GM21528 (cell line): ENCODE measurements around the gene CMTM5.

Source experiments
- ATAC-seq: cut with Tn5 transposase; IDR thresholded peaks from one replicate; pipeline ENCODE4 v1.9.1; 2021; ENCODE audit warnings: mild to moderate bottlenecking, moderate library complexity; ENCODE audit not compliant: unreplicated experiment, low FRiP score

CMTM5 gene

DNA sequence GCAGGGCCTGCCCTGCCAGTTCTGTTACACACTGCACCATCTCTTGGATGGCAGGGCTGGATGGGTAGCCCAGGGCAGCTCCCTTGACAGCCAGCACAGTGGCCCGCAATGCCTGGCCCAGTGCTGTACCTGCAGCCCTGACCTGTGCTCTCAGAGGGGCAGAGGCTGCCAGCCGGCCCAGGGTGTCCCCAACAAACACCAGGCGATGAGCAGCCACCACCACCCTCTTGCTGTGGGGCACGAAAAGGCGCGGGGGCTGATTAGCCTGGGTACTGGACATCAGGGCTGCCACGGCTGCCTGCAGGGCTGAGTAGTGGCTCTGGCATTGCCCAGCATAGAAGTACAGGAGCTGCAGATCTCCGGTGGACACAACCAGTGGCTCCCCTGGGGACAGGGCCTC lies 19.6 kb upstream of the CMTM5 start:
- ATAC-seq = no peak

DNA sequence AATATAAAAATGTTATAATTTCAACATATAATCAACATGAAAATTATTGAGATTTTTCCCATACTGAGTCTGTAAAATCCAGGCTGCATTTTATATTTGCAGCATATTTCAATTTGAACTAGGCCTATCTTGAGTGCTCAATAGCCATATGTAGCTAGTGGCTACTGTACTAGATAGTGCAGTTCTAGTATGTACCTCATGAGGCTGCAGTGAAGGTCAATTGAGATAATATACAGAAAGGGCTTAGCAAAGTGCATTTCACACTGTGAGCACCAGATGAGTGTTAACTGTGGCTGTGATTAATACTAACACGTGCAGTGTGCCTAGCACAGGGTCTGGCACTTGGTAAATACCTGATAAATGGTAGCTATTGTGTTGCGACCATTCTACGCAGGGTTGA lies 18.8 kb upstream of the CMTM5 start:
- no peak for ATAC-seq

DNA sequence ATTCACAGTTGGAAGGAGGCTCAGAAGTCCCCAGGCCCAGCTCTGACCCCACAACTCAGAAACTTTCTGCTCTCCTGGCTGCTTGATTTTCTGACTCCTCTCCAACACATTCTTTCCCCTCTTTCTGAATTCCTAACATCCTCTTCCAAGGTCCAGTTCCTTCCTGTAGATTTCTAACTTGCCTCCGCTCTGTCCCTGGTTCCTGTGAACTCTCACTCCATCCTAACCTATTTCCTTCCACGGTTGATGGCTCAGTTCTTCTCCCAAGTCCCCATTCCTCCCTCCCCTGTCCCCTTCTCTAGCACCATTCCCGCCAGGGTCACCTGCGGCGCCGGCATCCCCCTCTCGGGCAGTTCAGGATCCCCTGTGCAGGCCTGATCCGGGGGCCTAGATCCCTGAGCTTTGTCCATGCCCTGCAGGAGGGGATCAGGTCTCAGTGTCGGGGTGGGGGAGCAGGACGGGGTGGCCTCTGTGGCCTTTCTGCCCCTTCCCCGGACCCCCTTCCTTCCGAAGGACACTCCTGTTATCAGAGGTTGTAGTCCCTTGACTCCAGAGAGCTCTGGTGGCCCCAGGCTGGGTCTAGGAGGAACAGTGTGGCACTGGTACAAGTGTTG lies 18.2 kb upstream of the CMTM5 start:
- ATAC-seq = no peak

DNA sequence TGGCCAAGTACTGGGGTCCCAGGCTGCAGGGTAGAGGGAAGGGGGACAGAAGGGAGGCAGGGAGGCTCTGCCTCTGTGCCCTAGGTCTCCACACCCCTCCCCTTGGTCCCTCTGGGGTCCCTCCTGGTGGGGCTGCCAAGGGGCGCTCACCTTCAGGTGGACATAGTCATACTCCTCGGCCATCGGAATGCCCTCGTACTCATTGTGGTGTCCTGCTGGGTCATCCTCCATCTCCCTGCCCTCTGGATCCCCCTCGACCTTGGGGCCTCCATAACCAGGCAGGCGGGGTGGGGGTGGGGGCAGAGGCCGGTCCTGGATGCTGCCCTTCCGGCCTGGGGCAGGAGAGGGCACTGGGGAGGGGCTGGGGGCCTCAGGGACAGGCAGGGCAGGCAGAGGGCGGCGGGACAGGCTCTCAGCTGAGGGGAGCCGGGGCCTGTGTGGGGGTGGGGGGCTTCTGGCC lies 17.6 kb upstream of the CMTM5 start:
- no peak for ATAC-seq

DNA sequence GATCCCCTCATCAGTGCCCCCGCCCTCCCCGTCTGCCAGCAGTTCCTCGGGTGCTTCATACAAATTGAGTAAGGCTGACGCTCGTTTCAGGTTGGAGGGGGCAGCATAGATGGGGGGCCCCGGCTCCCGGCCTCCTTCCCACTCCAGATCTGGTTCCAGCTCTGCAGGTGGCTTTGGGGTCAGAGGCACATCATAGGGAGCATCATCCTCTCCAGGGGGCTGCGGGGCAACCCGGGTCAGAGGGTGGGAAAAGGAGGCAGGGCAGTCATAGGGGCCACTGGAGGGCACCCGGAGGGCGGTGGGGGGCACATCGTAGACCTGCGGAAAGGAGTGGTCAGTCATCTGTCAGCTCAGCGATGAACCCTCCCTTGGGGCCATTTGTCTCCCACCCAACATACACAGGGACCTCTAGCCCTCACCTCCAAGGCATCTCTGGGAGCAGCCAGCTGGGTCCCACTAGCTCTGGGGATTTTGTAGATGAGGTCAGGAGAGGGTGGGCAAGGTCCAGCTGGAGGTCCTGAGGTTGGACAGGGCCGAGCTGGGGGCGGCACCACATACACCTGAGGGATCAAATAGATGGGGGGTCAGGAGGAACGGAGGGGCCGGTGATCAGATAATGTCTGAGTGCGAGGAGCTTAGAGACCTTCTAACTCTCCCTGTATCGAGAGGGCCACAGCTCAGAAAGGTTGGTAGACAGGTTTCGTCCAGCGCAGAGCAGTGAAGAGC lies 17.0 kb upstream of the CMTM5 start:
- ATAC-seq = no peak

DNA sequence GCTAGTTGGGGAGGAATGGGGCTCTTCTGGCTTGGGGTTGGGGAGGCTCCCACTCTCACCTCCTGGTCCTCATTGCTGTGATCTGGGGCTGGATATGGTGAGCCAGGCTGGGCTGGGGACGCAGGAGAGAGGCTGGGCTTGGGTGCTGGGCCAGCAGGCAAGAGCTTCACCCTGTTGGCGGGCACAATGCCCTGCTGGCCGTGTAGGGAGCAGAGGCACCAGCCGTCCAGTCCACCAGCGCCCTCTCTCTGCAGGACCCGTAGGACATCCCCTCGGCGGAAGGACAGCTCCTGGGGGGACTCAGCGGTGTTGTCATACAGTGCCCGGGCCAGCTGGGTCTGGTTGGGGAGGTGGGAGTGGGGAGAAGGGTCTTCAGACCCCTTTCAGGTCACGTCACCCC lies 16.4 kb upstream of the CMTM5 start:
- ATAC-seq = no peak

DNA sequence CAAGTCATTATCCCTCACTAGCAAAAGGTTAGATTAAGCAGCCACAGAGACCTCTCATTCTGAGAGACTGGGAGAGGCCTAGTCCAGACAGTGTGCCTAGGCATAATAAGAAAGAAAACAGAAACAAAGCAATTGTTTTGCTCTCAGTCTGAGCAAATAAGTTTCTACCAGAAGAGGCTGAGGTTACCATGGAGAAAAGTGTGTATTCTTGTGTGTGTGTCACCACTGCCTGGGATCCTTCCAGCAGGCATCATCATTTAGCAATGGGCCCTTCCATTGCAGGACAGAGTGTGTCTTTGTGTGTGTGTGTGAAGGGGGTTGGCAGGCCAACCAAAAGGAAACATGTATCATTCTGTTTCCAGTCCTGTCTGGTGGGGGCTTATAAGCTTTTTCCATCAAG lies 15.5 kb upstream of the CMTM5 start:
- no peak for ATAC-seq

DNA sequence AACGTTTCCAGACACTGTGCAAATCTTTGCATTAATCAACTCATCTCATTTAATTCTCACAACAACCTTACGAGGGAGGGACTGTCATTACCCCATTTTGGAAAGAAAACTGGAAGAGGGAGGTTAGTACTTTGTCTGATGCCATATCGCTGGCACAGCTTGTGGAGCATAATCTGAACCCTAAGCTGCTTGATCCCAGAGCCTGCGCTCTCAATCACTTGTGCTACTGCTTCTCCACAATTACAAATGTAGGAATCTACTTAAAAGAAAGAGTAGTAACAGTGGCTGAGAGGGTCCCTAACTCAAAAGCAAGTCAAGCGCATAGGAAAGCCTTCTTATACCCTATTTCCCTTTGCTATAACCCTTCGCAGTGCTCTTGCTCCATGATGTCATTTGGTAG lies 15.1 kb upstream of the CMTM5 start:
- ATAC-seq = no peak

DNA sequence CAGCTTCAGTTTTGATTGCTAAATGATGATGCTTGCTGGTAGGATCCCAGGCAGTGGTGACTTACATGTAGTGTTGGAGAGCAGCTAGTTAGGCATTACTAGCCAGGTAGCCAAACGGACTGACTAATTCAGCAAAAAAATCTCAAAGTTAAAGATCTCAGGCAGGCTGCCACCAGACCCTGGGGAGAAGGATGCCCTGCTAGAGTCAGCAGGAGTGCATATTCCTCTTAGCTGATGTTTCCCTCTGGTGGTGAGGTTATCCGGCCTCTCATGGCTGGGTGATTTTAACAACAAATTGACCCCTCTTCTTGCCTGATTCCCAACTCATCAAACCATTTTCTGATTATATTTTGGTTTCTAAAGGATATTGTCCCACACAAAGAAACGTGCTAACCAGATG lies 14.6 kb upstream of the CMTM5 start:
- no peak for ATAC-seq

DNA sequence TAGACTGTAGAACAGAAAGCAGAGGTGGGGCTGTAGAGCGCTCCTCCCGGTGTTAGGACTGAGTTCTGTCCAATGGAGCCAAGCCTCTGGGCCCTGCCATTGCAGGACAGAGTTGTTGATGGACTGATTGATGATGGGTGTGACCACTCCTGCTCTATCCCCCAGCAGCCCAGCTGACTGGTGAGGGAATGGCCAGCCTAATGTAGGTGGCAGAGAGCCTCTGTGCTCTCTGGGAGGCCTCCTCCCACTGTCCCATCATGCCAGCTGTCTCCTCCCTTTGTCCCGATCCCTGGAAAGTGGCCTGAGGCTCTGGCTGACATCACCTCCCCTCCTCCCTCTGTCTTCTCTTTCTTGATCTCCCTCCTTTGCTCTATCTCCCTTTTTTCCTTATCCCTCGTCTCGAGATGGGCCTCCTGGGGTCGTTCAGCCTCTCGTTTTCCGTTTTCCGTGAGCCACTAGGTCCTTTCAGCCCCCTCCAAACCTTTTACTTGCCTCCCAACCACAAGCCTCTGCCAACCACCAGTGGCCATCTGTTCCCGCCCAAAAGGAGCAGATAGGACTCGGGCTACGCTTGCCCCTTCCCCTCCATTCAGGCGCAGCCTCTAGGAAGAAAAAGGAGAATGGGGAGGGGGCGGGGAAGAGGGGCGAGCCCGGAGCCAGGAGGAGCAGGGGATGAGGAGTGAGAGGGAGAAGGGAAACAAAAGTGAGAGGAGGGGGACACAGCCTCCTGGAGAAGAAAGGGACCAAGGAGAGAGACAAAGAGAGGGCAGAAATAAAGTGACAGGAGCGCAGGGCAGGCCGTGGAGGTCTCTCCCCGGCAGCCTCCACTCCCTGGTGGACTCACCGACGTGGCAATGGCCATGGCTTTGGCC lies 12.4 kb upstream of the CMTM5 start:
- no peak for ATAC-seq

DNA sequence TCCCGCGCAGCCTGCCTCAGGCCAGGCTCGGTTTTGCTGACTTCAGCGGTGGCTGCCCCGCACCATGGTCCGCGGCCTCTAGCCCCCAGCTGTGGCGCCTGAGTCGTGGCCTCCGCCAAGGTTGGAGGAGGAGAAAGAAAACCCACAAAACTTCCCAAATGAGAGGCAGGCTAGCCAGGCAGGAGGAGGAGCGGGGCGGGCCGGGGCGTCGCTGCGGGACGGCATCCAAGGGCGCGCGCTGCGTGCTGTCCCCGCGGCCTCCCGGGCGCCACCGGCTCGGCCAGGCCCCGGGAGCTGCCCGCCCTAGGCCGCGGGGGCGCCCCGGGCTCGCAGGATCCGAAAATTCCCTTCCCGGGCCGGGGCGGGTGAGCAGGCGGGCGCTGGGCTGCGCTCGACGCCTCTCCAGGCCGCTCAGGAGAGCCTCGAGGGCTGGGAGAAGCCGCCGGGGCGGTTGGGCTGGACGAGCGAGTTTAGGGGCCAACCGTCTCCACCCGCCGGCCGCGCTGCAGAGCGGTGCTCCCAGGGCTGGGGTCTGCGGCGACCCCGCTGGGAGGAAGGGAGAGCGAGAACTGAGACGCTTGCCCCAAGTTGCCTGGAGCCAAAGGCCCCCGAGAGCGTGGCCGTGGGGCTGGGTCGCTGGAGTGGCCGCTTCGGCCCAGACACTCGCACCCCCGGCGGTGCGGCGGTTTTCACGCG lies 11.7 kb upstream of the CMTM5 start, which contains the start of gene EFS:
Gene EFS (minus strand): TSS at position 137 of the 696 bp plus-strand sequence. CDS start 147 bp downstream, outside the sequence.
- no peak for ATAC-seq

DNA sequence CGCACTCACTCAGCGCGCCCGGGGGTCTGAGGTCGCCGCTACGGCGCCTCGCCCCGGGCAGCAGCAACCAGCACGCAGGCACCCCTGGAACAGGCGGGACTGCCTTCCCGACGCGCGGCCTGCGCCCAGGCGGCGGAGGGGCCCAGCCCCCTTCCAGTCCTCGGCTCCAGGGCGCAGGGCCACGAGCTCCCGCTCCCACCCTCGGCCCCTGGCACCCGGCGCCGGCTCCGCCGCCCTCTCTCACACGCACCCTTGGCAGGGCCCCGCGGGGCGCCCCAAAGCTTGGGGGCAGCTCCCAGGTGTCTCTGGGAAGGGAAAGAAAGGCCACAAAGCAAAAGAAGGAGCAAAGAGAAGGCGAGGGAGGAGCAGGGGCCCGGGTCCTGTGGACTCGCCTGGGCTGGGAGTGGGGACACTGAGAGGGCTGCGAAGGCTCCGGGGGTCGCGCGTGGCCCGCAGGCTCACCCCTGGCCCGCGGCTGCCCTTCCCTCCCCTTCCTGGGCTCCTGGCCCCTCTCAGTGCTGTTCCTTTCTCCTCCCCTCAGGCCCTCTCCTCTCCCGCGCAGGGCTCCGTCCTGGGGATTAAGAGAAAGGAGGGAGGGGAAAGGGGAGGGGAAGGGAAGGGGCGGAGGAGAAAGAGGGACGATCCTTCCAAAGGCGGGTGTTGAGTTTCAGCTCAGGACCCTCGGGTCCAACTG lies 11.0 kb upstream of the CMTM5 start:
- ATAC-seq = no peak

DNA sequence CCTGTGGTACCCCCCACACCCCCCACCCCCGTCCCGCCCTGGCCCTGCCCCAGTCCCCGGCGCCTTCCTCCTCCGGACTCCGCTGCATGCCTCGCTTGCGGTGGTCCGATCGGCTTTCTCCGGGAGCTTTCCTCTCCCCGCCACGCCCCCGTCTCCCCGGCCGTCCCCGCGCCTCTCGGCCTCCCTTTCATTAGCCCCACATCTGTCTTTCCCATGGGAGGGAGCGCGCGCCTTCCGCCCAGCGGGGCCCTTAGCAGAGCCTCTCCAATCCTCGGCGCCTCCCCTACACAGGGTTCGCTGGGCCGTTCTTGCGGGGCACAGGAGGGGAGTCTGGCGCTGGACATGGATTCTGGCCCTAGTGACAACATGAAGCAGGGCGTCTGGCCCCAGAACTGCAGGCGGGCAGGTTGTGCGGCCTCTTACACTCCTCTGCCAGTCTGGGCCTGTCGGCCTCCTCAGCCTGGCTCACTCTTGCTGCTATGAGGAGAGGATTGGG lies 10.4 kb upstream of the CMTM5 start:
- ATAC-seq = no peak

DNA sequence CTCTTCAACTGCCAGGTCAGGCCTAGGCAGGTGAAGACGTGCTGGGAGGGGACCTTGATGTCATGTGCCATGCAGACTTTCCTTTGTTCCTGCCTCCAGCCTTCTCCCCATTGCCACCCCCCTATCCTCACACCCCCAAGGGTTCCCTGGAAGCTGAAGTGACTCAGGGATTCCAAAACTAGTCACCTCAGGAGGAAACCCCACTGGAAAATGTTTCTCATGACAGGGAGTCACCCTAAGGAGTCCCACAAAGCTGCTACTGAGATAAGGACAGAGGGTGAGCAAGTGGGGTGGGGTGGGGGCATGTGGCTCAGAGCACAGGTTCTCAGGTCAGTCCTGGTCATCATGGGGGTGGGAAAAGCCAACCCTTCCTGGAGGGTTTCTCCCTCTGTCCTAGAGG lies 6.6 kb upstream of the CMTM5 start:
- ATAC-seq = no peak

DNA sequence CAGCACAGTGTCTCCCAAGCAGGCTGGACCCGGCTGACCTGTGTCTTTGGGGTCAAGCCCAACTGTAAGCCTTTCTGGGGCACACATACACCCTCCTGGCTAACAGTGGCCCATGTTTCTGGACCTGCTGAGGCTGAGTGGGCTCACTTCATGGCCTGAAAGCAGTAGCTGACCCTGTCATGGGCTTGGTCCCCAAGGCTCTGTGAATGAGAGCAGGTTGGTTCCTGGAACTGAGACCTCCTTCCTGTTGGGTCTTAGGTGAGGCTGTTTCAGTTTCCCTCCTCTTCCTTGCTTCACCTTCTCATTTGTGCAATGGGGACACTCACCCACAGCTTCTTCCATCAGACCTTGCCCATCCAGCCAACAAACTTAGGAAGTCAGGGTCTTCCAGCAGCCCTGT lies 5.0 kb upstream of the CMTM5 start:
- ATAC-seq = no peak

DNA sequence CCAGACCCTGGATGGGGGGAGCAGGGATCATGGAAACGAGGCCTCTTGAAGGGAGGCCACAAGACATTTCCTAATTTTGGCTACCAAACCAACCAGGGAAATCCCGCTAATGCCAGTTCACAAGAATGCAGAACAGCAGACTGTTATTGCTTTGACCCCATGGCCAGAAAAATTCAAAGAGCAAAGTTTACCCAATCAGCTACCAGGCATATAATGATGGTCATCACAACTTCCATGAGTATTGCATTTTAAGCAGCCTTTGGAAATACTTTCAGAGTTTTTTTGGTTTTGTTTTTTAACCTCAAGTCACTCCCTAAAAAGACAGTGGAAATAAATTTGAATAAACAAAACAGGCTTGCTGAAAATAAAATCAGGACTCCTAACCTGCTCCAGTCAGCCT lies 4.3 kb upstream of the CMTM5 start, which contains the start of gene IL25:
Gene IL25 (plus strand): TSS at position 301 of the 400 bp plus-strand sequence.
- ATAC-seq = no peak

DNA sequence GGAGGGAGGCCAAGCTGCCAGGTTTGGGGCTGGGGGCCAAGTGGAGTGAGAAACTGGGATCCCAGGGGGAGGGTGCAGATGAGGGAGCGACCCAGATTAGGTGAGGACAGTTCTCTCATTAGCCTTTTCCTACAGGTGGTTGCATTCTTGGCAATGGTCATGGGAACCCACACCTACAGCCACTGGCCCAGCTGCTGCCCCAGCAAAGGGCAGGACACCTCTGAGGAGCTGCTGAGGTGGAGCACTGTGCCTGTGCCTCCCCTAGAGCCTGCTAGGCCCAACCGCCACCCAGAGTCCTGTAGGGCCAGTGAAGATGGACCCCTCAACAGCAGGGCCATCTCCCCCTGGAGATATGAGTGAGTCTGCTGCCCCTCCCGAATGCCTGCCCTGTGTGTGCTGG lies 3.8 kb upstream of the CMTM5 start:
- ATAC-seq = no peak

DNA sequence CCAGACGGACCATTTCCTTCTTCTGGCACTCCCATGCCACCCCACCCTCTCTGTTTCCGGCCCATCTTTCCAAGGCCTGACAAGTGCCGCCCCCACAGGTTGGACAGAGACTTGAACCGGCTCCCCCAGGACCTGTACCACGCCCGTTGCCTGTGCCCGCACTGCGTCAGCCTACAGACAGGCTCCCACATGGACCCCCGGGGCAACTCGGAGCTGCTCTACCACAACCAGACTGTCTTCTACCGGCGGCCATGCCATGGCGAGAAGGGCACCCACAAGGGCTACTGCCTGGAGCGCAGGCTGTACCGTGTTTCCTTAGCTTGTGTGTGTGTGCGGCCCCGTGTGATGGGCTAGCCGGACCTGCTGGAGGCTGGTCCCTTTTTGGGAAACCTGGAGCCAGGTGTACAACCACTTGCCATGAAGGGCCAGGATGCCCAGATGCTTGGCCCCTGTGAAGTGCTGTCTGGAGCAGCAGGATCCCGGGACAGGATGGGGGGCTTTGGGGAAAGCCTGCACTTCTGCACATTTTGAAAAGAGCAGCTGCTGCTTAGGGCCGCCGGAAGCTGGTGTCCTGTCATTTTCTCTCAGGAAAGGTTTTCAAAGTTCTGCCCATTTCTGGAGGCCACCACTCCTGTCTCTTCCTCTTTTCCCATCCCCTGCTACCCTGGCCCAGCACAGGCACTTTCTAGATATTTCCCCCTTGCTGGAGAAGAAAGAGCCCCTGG lies 1.2 kb upstream of the CMTM5 start:
- no peak for ATAC-seq

DNA sequence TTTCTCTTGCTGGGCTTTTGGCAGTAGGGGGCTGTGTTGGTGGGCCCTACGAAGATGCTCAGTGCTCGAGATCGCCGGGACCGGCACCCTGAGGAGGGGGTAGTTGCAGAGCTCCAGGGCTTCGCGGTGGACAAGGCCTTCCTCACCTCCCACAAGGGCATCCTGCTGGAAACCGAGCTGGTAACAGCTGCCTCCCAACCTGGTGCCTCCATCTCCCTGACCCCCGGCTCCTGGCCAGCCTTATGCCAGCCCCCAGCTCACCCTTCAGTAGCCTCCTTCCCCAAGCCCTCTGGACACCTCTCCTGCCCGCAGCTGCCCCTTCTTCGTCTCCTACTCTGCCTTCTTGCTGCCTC lies 328 bp downstream of the CMTM5 start:
- ATAC-seq = no peak
